Thyroid gland (tissue), 4 donors: ENCODE measurements around the gene TUFT1.

Experiments used
- CTCF ChIP-seq, 6 experiments: fragments of 200-600 bp in 3 of 6; fragments of 450-650 bp in 3 of 6; sonication (generic) in 3 of 6; IDR thresholded peaks; one replicate each; pipeline ENCODE4 v1.5.1; 2016 to 2019; ENCODE audit warnings: antibody characterized with exemption in 6 of 6, mild to moderate bottlenecking in 2 of 6, inconsistent platforms in 1 of 6, moderate library complexity in 1 of 6
- POLR2A ChIP-seq, 2 donors: fragments of 450-650 bp; IDR thresholded peaks; one replicate each; pipeline ENCODE4 v1.6.1; 2017; ENCODE audit warnings: antibody characterized with exemption in 2 of 2, mild to moderate bottlenecking in 2 of 2, moderate library complexity in 1 of 2

GRCh38 chr1:151523326-151523725, 16.8 kb upstream of the TUFT1 start:
- TF ChIP-seq CTCF (IDR thresholded peaks at IDR 0.05) (no peak), POLR2A (IDR thresholded peaks at IDR 0.05) (no peak)
